GM21825 (cell line): ENCODE measurements around the gene PLEKHA5.
"Not testable (repeated sequence)": the region's sequence is repeated elsewhere in the genome, so short reads cannot be mapped to it uniquely, and the experiment has no call there.

Source experiments
- ATAC-seq: cut with Tn5 transposase; IDR thresholded peaks from one replicate; pipeline ENCODE4 v1.9.1; 2021; ENCODE audit warnings: mild to moderate bottlenecking, moderate library complexity; ENCODE audit not compliant: unreplicated experiment

PLEKHA5 gene

DNA sequence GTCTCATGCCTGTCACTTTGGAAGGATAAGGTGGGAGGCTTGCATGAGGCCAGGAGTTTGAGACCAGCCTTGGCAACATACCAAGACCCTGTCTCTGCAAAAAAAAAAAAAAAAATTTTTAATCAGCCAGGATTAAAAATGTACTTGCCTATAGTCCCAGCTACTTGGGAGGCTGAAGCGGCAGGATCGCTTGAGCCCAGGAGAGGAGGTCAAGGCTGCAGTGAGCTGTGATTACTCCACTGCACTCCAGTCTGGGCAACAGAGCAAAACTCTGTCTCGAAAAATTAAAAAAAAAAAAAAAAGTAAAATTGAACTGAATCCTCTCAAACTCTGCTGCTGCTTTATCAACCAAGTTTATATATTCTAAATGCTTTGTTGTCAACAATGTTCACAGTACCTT, 181.6 kb downstream of the PLEKHA5 start:
- no peak for ATAC-seq

- no peak for ATAC-seq
These were observed 183.1 kb downstream of the PLEKHA5 start for GRCh38 chr12:19312637-19313036.

DNA sequence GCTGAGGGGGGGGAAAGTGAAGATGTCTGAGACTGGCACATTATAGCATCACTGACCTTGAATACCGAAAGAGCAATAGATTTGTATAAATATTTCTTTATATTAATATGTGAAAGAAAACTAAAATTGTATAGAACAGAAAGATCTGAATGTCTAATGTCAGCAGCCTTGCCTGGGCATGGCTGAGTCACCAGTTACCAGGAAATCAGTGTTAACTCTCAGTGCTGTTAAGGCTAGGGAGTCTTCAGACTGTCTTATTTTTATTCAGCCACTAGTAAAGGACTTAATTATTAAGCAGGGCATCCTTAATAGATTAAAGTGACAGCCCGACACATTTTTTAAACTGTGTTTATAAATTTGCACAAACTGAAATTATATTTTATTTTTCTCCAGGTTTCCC, 186.9 kb downstream of the PLEKHA5 start:
- no peak for ATAC-seq

GRCh38 chr12:19322376-19322775, 192.8 kb downstream of the PLEKHA5 start:
- ATAC-seq: no peak

GRCh38 chr12:19323805-19324204, 194.3 kb downstream of the PLEKHA5 start:
- no peak for ATAC-seq

- no peak for ATAC-seq
These were observed 196.6 kb downstream of the PLEKHA5 start for GRCh38 chr12:19326102-19326501.

DNA sequence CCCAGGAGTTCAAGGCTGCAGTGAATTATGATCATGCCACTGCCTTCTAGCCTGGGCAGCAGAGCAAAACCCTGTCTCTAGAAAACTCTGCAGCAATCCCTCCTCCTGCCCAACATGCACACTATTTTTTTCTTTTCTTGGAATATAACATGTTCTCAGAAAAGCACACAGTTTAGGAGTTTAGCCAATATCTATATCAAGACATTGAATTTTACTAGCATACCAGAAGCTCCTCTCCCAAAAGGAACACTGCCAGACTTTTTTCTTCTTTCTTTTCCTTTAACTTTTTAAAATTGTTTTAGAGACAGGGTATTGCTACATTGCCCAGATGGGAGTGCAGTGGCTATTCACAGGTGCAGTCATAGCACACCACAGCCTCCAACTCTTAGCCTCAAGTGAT, 202.7 kb downstream of the PLEKHA5 start:
- ATAC-seq: no peak

- ATAC-seq: no peak
These were observed 208.9 kb downstream of the PLEKHA5 start for GRCh38 chr12:19338405-19338804.

GRCh38 chr12:19350850-19351249, 221.3 kb downstream of the PLEKHA5 start:
- not testable (repeated sequence) for ATAC-seq

GRCh38 chr12:19351346-19351745, 221.8 kb downstream of the PLEKHA5 start:
- no peak for ATAC-seq

DNA sequence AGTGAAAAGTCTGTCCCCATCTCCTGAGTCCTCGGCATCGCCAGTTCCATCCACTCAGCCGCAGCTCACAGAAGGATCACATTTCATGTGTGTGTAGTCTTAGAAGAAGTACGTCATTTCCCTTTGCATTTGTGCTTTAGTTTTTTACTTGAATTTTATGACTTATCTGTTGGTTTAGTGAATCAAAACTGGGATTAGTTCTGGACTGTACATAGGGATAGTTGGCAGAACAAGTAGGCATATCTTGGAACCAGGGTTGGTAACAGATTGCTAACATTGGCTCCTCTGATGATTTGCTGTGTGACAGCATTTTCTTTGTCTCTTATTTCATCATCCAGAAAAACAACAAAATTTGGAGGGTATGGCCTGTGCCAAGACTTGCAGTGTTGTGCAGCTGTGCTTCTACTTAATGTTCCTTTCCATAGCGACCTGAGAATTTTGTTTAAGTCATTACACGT, 240.2 kb downstream of the PLEKHA5 start:
- ATAC-seq: no peak

DNA sequence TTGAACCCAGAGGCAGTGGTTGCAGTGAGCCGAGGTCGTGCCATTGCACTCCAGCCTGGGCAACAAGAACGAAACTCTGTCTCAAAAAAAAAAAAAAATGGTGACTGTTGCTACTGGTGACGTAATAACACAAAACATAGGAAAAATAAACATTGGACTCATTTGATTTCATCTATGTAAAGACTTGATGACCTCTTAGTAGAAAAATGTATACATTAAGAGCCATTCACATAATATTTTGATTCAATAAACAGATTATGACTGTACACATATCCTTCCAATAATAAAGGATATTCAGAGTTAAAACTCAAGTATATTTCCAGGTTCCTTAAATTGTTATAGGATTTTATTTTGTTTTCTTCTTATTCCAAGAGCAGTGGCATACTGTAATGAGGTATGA, 244.1 kb downstream of the PLEKHA5 start:
- ATAC-seq: no peak

- no peak for ATAC-seq
These were observed 246.4 kb downstream of the PLEKHA5 start for GRCh38 chr12:19375888-19376287.

DNA sequence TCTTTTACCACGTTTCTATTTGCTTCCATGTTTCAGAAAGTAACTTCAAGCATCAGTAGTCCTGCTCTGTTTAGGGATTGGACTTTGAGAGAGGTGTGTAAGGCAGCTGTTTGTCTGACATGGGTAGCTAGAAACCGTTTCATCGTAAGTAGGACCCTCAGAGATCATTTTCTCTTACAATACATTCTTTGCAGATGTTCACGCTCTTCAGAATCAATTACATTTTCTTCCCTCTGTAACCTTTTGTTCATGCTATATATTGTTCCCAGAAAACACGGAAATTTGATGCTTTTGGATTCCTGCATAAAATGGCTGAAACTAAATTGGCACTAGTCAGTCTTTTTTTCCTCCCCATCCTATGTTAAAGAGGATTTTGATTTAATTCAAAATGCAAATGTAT, 247.2 kb downstream of the PLEKHA5 start:
- ATAC-seq: no peak

GRCh38 chr12:19382111-19382526, 252.6 kb downstream of the PLEKHA5 start:
- peak; percentile 92 for ATAC-seq

GRCh38 chr12:19382563-19382962, 253.0 kb downstream of the PLEKHA5 start:
- ATAC-seq: peak; percentile 4

DNA sequence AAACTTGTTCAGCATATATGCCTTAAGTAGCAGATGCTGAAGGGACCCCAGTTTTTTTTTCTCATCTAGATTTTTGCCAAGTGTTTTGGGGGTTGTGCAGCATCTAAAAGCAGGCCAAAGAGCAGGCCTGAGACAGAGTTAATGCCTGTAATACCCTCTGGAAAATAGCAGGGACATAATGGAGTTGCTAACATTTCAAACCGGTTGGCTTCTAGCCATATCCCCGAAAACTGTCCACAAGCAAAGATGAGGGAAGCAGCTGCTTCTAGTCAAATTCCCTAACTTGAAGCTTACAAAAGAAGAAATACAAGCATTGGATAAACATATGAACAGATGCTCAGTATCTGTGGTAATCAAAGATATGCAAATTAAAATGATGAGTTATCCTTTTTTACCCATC, 257.6 kb downstream of the PLEKHA5 start:
- no peak for ATAC-seq

DNA sequence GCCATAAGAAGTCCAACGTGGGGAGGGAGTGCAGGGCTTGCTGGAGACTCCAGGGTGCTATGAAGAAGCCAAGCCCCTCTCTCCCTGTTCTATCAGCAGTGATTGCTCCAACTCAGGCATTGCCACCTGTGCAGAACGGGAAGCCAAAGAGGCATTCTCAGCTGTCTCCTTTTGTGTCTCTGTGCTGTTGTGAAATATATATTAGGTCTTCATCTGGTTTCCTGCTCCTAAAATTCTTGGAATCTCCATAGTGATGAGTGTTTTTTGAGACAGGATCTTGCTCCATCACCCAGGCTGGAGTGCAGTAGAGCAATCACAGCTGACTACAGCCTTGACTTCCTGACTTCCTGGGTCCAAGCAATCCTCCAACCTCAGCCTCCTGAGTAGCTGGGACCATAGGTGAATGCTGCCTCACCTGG, 258.6 kb downstream of the PLEKHA5 start:
- no peak for ATAC-seq

DNA sequence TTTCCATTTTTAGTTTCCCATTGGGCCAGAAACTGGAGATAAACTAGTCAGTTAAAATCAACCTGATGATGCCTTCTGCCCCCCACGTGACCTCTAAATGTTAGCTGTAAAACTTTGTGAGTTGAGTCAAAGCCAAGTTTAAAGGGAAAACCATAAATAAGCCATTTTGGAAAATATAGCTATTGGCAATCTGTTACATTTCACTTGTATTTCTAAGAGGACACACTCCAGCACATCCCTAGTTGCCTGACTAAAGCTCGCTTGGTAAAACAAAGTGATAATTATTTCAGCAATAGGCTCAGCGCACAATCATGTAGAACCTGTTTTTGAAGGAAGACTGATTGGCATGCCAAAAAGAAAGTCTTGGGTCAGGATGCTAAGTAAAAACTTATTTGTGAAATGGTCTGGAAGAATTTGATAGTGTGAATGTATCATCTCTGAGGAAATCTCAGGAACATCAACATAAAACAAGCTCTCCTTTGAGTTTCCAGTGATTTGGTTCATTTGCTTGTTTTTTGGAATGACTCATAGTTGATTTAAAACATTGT, 260.6 kb downstream of the PLEKHA5 start:
- ATAC-seq: no peak

- ATAC-seq: not testable (repeated sequence)
These were observed 263.1 kb downstream of the PLEKHA5 start for GRCh38 chr12:19392644-19393043.

DNA sequence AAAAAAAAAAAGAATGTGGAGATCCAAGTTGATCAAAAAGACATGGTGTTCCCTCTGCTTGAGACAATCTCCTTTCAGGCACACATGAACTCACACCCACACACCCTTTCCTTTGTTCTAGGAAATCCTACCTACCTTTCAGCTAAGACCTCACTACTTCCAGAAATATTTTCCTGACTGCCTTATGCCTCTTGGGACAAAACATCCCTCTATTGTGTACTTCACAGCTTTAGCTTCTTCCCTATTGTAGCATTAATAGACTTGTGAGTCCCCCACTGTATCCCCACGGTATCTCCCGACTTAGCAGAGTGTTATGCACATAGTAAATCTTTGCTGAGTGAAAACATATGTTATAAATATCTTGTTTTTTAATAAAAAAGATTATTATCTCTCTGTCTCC, 264.9 kb downstream of the PLEKHA5 start:
- no peak for ATAC-seq

DNA sequence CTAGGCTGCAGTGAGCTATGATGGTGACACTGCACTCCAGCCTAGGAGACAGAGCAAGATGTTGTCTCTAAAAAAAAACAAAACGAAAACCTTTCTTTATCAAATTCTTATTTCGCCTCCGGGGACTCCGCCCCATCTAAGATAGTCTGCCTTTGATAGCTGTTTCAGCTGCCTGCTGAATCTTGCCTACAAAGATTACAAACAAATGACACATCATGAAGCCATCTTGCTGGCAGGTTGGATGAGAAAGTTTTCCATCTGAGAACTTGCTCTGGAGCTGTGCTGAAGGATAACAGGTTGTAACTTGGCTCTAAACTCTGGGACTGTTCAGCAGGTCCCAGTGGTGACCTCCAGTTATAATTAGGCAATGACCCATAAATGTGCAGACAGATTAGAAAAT, 268.0 kb downstream of the PLEKHA5 start:
- ATAC-seq: no peak
